Skeletal muscle cell (primary cell): ENCODE results near the gene AARS1.
"Not testable (repeated sequence)": the region's sequence is repeated elsewhere in the genome, so short reads cannot be mapped to it uniquely, and the experiment has no call there.

Experiments used
- DNase-seq: peaks from one replicate; pipeline ENCODE4 v3.0.0-alpha.2; 2010; ENCODE audit warnings: low read depth
- H3K4me3 ChIP-seq: 2 replicates; pipeline ENCODE4 v1.5.1; 2011; ENCODE audit warnings: low read depth, mild to moderate bottlenecking, control low read depth, low read length, moderate library complexity

The AARS1 gene

GRCh38 chr16:70289229-70290094, at the start of gene AARS1:
Gene AARS1 (minus strand): TSS chr16:70289506. CDS start chr16:70282763, 6,743 bp downstream.
- H3K4me3 ChIP-seq: peak within 1 kb of the TSS; percentile 69
- DNase-seq: peak; percentile 100

GRCh38 chr16:70337814-70338213, 48.5 kb upstream of the AARS1 start:
- DNase-seq: no peak
- H3K4me3 ChIP-seq: no peak overlapping the region

- H3K4me3 ChIP-seq, DNase-seq: not testable (repeated sequence)
Observed at GRCh38 chr16:70332728-70333127, 43.4 kb upstream of the AARS1 start.

GRCh38 chr16:70331588-70332358, 42.5 kb upstream of the AARS1 start:
- DNase-seq: no peak
- no peak overlapping the region for H3K4me3 ChIP-seq

- no peak for DNase-seq
- H3K4me3 ChIP-seq: no peak overlapping the region
Observed at GRCh38 chr16:70331091-70331490, 41.8 kb upstream of the AARS1 start.

GRCh38 chr16:70324998-70325747, 35.9 kb upstream of the AARS1 start:
- DNase-seq: no peak
- H3K4me3 ChIP-seq: no peak overlapping the region

GRCh38 chr16:70320121-70320520, 30.8 kb upstream of the AARS1 start:
- no peak overlapping the region for H3K4me3 ChIP-seq
- DNase-seq: no peak

- H3K4me3 ChIP-seq, DNase-seq: not testable (repeated sequence)
Observed at GRCh38 chr16:70307726-70308125, 18.4 kb upstream of the AARS1 start.

- no peak overlapping the region for H3K4me3 ChIP-seq
- no peak for DNase-seq
Observed at GRCh38 chr16:70306880-70307279, 17.6 kb upstream of the AARS1 start.

- no peak for DNase-seq
- H3K4me3 ChIP-seq: no peak overlapping the region
Observed at GRCh38 chr16:70304892-70305448, 15.7 kb upstream of the AARS1 start.

- no peak for DNase-seq
- no peak overlapping the region for H3K4me3 ChIP-seq
Observed at GRCh38 chr16:70302745-70303144, 13.4 kb upstream of the AARS1 start.

GRCh38 chr16:70301121-70301520, 11.8 kb upstream of the AARS1 start:
- no peak for DNase-seq
- no peak overlapping the region for H3K4me3 ChIP-seq

GRCh38 chr16:70298988-70299938, 10.0 kb upstream of the AARS1 start, which contains the start of gene DDX19B:
Gene DDX19B (plus strand): TSS chr16:70299186. CDS start chr16:70299298, 112 bp downstream.
- DNase-seq: peak; percentile 17
- H3K4me3 ChIP-seq: peak within 1 kb of the TSS; percentile 84

GRCh38 chr16:70295634-70296033, 6.3 kb upstream of the AARS1 start:
- no peak overlapping the region for H3K4me3 ChIP-seq

GRCh38 chr16:70294385-70295025, 5.2 kb upstream of the AARS1 start:
- H3K4me3 ChIP-seq: no peak overlapping the region
- DNase-seq: no peak

More at GRCh38 chr16:70295634-70296033, 6.3 kb upstream of the AARS1 start:
- DNase-seq: no peak

GRCh38 chr16:70292148-70292547, 2.8 kb upstream of the AARS1 start:
- not testable (repeated sequence) for DNase-seq, H3K4me3 ChIP-seq

GRCh38 chr16:70290949-70291519, 1.7 kb upstream of the AARS1 start:
- H3K4me3 ChIP-seq: no peak overlapping the region
- DNase-seq: no peak
